ENCODE results near the gene TINAG. TPM values are rescaled to one million over a fixed set of nuclear protein-coding genes. Genes with fewer than 3 reads are reported as not detected.

The TINAG gene
- total RNA-seq, 3 donors from 2014 or later, result 25.2 to 55.5 (median 28.1) TPM

GRCh38 chr6:54404791-54405190, 96.5 kb downstream of the TINAG start:
- DNase-seq (no peak), ATAC-seq (no peak)
- intact Hi-C loops (cut with DNase I, micrococcal nuclease), result no loop called here
- Histone ChIP-seq H3K4me1 (ENCODE audit: low read depth) (no peaks in the 10 kb centered on the region), H3K9me3 (no peaks in the 10 kb centered on the region), H3K36me3 (ENCODE audit: low read depth) (no peaks in the 10 kb centered on the region), H3K4me3 (no peak overlapping the region)
- no peak for TF ChIP-seq CTCF (IDR thresholded peaks at IDR 0.05)

- H3K4me1 ChIP-seq (ENCODE audit: low read depth), result no peaks in the 10 kb centered on the region
- DNase-seq (no peak), ATAC-seq (no peak)
- no peak for TF ChIP-seq CTCF (IDR thresholded peaks at IDR 0.05)
- H3K4me3 ChIP-seq, result no peak overlapping the region
- no peaks in the 10 kb centered on the region for H3K36me3 ChIP-seq (ENCODE audit: low read depth)
- intact Hi-C loops (cut with DNase I, micrococcal nuclease), result no loop called here
- H3K9me3 ChIP-seq, result no peaks in the 10 kb centered on the region
These were observed 103.5 kb downstream of the TINAG start for GRCh38 chr6:54411767-54412166.

- no peak overlapping the region for H3K4me3 ChIP-seq
- no peak for TF ChIP-seq CTCF (IDR thresholded peaks at IDR 0.05)
- intact Hi-C loops (cut with DNase I, micrococcal nuclease), result no loop called here
These were observed 107.3 kb downstream of the TINAG start for GRCh38 chr6:54415517-54415916.

DNA sequence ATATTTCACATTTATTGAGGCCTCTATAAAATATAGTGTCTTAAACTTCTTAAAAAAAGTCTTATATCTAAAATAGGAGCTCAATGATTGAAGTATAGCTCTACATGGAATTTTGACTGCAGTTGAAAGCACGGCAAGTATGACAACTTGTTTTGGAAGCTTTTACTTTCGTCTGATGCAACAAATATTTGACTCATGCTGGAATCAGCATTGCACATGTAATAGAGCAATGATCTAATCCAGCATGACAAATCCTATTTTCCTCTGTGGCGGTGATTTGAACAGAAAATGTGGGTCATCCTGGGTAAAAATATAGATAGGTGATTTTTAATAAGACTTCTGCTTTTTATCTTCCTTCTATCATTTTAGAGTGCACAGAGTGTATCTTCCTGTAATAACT, 111.6 kb downstream of the TINAG start:
- no peak for TF ChIP-seq CTCF (IDR thresholded peaks at IDR 0.05)
- intact Hi-C loops (cut with DNase I, micrococcal nuclease), result no loop called here
- H3K36me3 ChIP-seq (ENCODE audit: low read depth), result no peaks in the 10 kb centered on the region
- DNase-seq, result no peak
- no peak overlapping the region for H3K4me3 ChIP-seq
- H3K4me1 ChIP-seq (ENCODE audit: low read depth), result no peaks in the 10 kb centered on the region
- H3K9me3 ChIP-seq, result no peaks in the 10 kb centered on the region
- ATAC-seq, result no peak

More at GRCh38 chr6:54415517-54415916, 107.3 kb downstream of the TINAG start:
- Histone ChIP-seq H3K9me3 (no peaks in the 10 kb centered on the region), H3K4me1 (ENCODE audit: low read depth) (no peaks in the 10 kb centered on the region), H3K36me3 (ENCODE audit: low read depth) (no peaks in the 10 kb centered on the region)
- DNase-seq (no peak), ATAC-seq (no peak)

DNA sequence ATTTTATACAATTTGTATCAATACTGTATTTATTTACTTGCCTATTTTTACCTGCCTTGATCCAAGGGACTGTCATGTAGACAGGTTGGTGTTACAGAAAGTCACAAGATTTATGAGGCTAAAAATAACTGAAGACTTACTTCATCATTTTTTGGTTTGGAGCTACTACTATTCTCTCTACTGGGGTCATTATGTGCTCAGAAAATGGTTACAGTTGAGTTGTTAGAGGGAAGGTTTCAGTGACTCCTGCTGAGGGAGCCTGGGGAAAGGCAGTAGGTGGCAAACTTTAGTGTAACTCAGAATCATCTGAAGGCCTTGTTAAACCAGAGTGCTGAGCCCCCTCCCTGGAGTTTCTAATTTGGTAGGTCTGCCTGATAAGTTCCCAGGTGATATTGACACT, 118.8 kb downstream of the TINAG start:
- no peak for ATAC-seq
- no peaks in the 10 kb centered on the region for H3K9me3 ChIP-seq
- TF ChIP-seq CTCF (IDR thresholded peaks at IDR 0.05), result no peak
- H3K36me3 ChIP-seq (ENCODE audit: low read depth), result no peaks in the 10 kb centered on the region
- no peak for DNase-seq
- intact Hi-C loops (cut with DNase I, micrococcal nuclease), result no loop called here
- no peak overlapping the region for H3K4me3 ChIP-seq
- no peaks in the 10 kb centered on the region for H3K4me1 ChIP-seq (ENCODE audit: low read depth)

GRCh38 chr6:54427396-54427937, 119.2 kb downstream of the TINAG start:
- intact Hi-C loops (cut with DNase I, micrococcal nuclease), result no loop called here
- TF ChIP-seq CTCF (IDR thresholded peaks at IDR 0.05), result no peak
- no peaks in the 10 kb centered on the region for H3K9me3 ChIP-seq
- DNase-seq, result no peak
- H3K4me1 ChIP-seq (ENCODE audit: low read depth), result no peaks in the 10 kb centered on the region
- ATAC-seq, result no peak
- no peaks in the 10 kb centered on the region for H3K36me3 ChIP-seq (ENCODE audit: low read depth)
- H3K4me3 ChIP-seq, result no peak overlapping the region
